ENCODE results near the gene DCC.
A peak's percentile ranks its signal among the peaks of the same experiment; 100 is the strongest.

The DCC gene

DNA sequence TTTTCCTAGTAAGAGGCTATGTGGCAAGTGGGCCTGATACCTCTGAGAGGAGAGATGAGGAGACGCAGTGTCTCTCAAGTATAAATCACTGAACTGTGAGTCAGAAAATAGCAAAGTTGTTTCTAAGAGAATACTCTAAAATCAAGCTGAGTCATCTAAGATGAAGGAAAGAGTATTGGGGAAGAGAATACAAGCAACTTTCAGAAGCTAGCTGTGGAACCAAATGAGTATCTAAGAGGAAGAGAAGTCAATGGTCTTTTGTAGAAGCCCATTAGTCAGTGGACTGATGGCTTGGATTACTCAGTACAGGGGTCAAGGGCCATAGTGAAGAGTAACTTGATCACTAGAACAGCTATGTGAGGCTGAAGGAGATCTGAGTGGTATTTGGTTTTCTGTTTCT is 2.7 kb upstream of the DCC start:
- Histone ChIP-seq H3K9ac (ENCODE audit: low read length) (no peak overlapping the region), H2BK15ac (ENCODE audit: low read depth, poor library complexity, severe bottlenecking) (no peak overlapping the region), H2AFZ (ENCODE audit: low read depth, low read length) (no peak overlapping the region), H3K23ac (ENCODE audit: low read length in 2 of 2) (no peak overlapping the region), H3K4me1 (ENCODE audit: control insufficient read depth, insufficient read depth, low read depth, low read length) (peaks cover 6% of the 10 kb centered on the region), H3K4ac (ENCODE audit: low read depth in 1 of 2, low read length in 2 of 2) (no peak overlapping the region), H4K8ac (ENCODE audit: low read length) (no peak overlapping the region), H3K18ac (ENCODE audit: low read depth in 1 of 2, low read length in 2 of 2) (peak overlapping the region in 1 of 2 experiments; percentile 34), H2BK120ac (ENCODE audit: low read depth, low read length) (no peak overlapping the region), H3K4me2 (ENCODE audit: low read length, poor library complexity, severe bottlenecking) (no peak overlapping the region), H3K27me3 (ENCODE audit: control insufficient read depth in 1 of 2, insufficient read depth in 1 of 2, low read length in 2 of 2) (peaks cover 30 to 35% of the 10 kb centered on the region in 2 experiments), H3K14ac (ENCODE audit: low read length in 2 of 2) (no peak overlapping the region), H3K9me3 (ENCODE audit: control insufficient read depth, low read length) (no peaks in the 10 kb centered on the region), H2BK12ac (ENCODE audit: low read length in 2 of 2) (no peak overlapping the region), H4K91ac (ENCODE audit: low read length) (no peak overlapping the region), H3K79me1 (replicated peaks; ENCODE audit: low read length, poor library complexity, severe bottlenecking) (no peaks in the 10 kb centered on the region), H3K4me3 (ENCODE audit: insufficient read depth in 1 of 2, low read depth in 1 of 2, low read length in 2 of 2) (no peak overlapping the region), H3K27ac (ENCODE audit: low read length, poor library complexity, severe bottlenecking) (no peak overlapping the region), H2AK5ac (ENCODE audit: low read length, severe bottlenecking) (no peak overlapping the region), H2BK5ac (ENCODE audit: low read depth, low read length, poor library complexity, severe bottlenecking) (no peak overlapping the region), H3K36me3 (ENCODE audit: control insufficient read depth in 1 of 2, insufficient read depth in 2 of 2, low read depth in 1 of 2, low read length in 2 of 2) (no peaks in the 10 kb centered on the region)
- WGBS = 6% methylated on average over 1 of the region's 1 CpG
- peak; percentile 70 for DNase-seq

- peaks cover 38 to 58% of the 10 kb centered on the region in 2 experiments for H3K27me3 ChIP-seq (ENCODE audit: control insufficient read depth in 1 of 2, insufficient read depth in 1 of 2, low read length in 2 of 2)
- no peak overlapping the region for H3K27ac ChIP-seq (ENCODE audit: low read length, poor library complexity, severe bottlenecking)
- no peak overlapping the region for H2AK5ac ChIP-seq (ENCODE audit: low read length, severe bottlenecking)
- no peak overlapping the region for H4K8ac ChIP-seq (ENCODE audit: low read length)
- peak overlapping the region; percentile 56 for H2BK15ac ChIP-seq (ENCODE audit: low read depth, poor library complexity, severe bottlenecking)
- no peaks in the 10 kb centered on the region for H3K36me3 ChIP-seq (ENCODE audit: control insufficient read depth in 1 of 2, insufficient read depth in 2 of 2, low read depth in 1 of 2, low read length in 2 of 2)
- no peak overlapping the region for H3K4me2 ChIP-seq (ENCODE audit: low read length, poor library complexity, severe bottlenecking)
- no peaks in the 10 kb centered on the region for H3K9me3 ChIP-seq (ENCODE audit: control insufficient read depth, low read length)
- no peak overlapping the region for H2BK120ac ChIP-seq (ENCODE audit: low read depth, low read length)
- 5% methylated on average over 22 of the region's 32 CpGs for WGBS
- no peak overlapping the region for H3K18ac ChIP-seq (ENCODE audit: low read depth in 1 of 2, low read length in 2 of 2)
- no peak overlapping the region for H2BK5ac ChIP-seq (ENCODE audit: low read depth, low read length, poor library complexity, severe bottlenecking)
- no peak for DNase-seq
- H3K79me1 ChIP-seq (replicated peaks; ENCODE audit: low read length, poor library complexity, severe bottlenecking) = no peaks in the 10 kb centered on the region
- H3K9ac ChIP-seq (ENCODE audit: low read length) = no peak overlapping the region
- H3K4me1 ChIP-seq (ENCODE audit: control insufficient read depth, insufficient read depth, low read depth, low read length) = peaks cover 6% of the 10 kb centered on the region
- no peak overlapping the region for H4K91ac ChIP-seq (ENCODE audit: low read length)
- H2AFZ ChIP-seq (ENCODE audit: low read depth, low read length) = peak overlapping the region; percentile 72
- no peak overlapping the region for H2BK12ac ChIP-seq (ENCODE audit: low read length in 2 of 2)
- peak overlapping the region in 1 of 2 experiments; percentile 67 for H3K4me3 ChIP-seq (ENCODE audit: insufficient read depth in 1 of 2, low read depth in 1 of 2, low read length in 2 of 2)
- H3K23ac ChIP-seq (ENCODE audit: low read length in 2 of 2) = peak overlapping the region in 1 of 2 experiments; percentile 6
- H3K14ac ChIP-seq (ENCODE audit: low read length in 2 of 2) = no peak overlapping the region
- H3K4ac ChIP-seq (ENCODE audit: low read depth in 1 of 2, low read length in 2 of 2) = no peak overlapping the region
Observed at GRCh38 chr18:52340406-52341102, 557 bp downstream of the DCC start.

- Histone ChIP-seq H3K79me1 (replicated peaks; ENCODE audit: low read length, poor library complexity, severe bottlenecking) (no peaks in the 10 kb centered on the region), H3K18ac (ENCODE audit: low read depth in 1 of 2, low read length in 2 of 2) (no peak overlapping the region), H3K9me3 (ENCODE audit: control insufficient read depth, low read length) (no peaks in the 10 kb centered on the region), H2BK120ac (ENCODE audit: low read depth, low read length) (no peak overlapping the region), H3K9ac (ENCODE audit: low read length) (no peak overlapping the region), H3K4me2 (ENCODE audit: low read length, poor library complexity, severe bottlenecking) (no peak overlapping the region), H3K4me3 (ENCODE audit: insufficient read depth in 1 of 2, low read depth in 1 of 2, low read length in 2 of 2) (no peak overlapping the region), H4K8ac (ENCODE audit: low read length) (no peak overlapping the region), H3K14ac (ENCODE audit: low read length in 2 of 2) (no peak overlapping the region), H2BK5ac (ENCODE audit: low read depth, low read length, poor library complexity, severe bottlenecking) (no peak overlapping the region), H3K23ac (ENCODE audit: low read length in 2 of 2) (no peak overlapping the region), H3K36me3 (ENCODE audit: control insufficient read depth in 1 of 2, insufficient read depth in 2 of 2, low read depth in 1 of 2, low read length in 2 of 2) (no peaks in the 10 kb centered on the region), H2AK5ac (ENCODE audit: low read length, severe bottlenecking) (no peak overlapping the region), H3K27ac (ENCODE audit: low read length, poor library complexity, severe bottlenecking) (no peak overlapping the region), H2AFZ (ENCODE audit: low read depth, low read length) (no peak overlapping the region), H3K27me3 (ENCODE audit: control insufficient read depth in 1 of 2, insufficient read depth in 1 of 2, low read length in 2 of 2) (peaks cover 38 to 58% of the 10 kb centered on the region in 2 experiments), H2BK15ac (ENCODE audit: low read depth, poor library complexity, severe bottlenecking) (peak overlapping the region; percentile 4), H2BK12ac (ENCODE audit: low read length in 2 of 2) (no peak overlapping the region), H3K4ac (ENCODE audit: low read depth in 1 of 2, low read length in 2 of 2) (no peak overlapping the region), H4K91ac (ENCODE audit: low read length) (no peak overlapping the region), H3K4me1 (ENCODE audit: control insufficient read depth, insufficient read depth, low read depth, low read length) (peaks cover 6% of the 10 kb centered on the region)
- no peak for DNase-seq
- WGBS = 10% methylated on average over 7 of the region's 7 CpGs
Observed at GRCh38 chr18:52341103-52341432, 1.1 kb downstream of the DCC start.

GRCh38 chr18:52341608-52342381 is 1.8 kb downstream of the DCC start:
- Histone ChIP-seq H2AFZ (ENCODE audit: low read depth, low read length) (peak overlapping the region; percentile 43), H4K91ac (ENCODE audit: low read length) (no peak overlapping the region), H3K4me1 (ENCODE audit: control insufficient read depth, insufficient read depth, low read depth, low read length) (peaks cover 6% of the 10 kb centered on the region), H3K14ac (ENCODE audit: low read length in 2 of 2) (peak overlapping the region in 1 of 2 experiments; percentile 32), H3K4me2 (ENCODE audit: low read length, poor library complexity, severe bottlenecking) (peak overlapping the region; percentile 48), H3K18ac (ENCODE audit: low read depth in 1 of 2, low read length in 2 of 2) (peak overlapping the region in 1 of 2 experiments; percentile 82), H2BK5ac (ENCODE audit: low read depth, low read length, poor library complexity, severe bottlenecking) (no peak overlapping the region), H3K27me3 (ENCODE audit: control insufficient read depth in 1 of 2, insufficient read depth in 1 of 2, low read length in 2 of 2) (peaks cover 38 to 58% of the 10 kb centered on the region in 2 experiments), H3K9ac (ENCODE audit: low read length) (no peak overlapping the region), H3K9me3 (ENCODE audit: control insufficient read depth, low read length) (no peaks in the 10 kb centered on the region), H4K8ac (ENCODE audit: low read length) (no peak overlapping the region), H3K27ac (ENCODE audit: low read length, poor library complexity, severe bottlenecking) (no peak overlapping the region), H3K4me3 (ENCODE audit: insufficient read depth in 1 of 2, low read depth in 1 of 2, low read length in 2 of 2) (peak overlapping the region; percentile 33 to 61), H3K4ac (ENCODE audit: low read depth in 1 of 2, low read length in 2 of 2) (no peak overlapping the region), H2BK15ac (ENCODE audit: low read depth, poor library complexity, severe bottlenecking) (no peak overlapping the region), H3K79me1 (replicated peaks; ENCODE audit: low read length, poor library complexity, severe bottlenecking) (no peaks in the 10 kb centered on the region), H2AK5ac (ENCODE audit: low read length, severe bottlenecking) (no peak overlapping the region), H2BK120ac (ENCODE audit: low read depth, low read length) (no peak overlapping the region), H3K23ac (ENCODE audit: low read length in 2 of 2) (peak overlapping the region in 1 of 2 experiments; percentile 40), H2BK12ac (ENCODE audit: low read length in 2 of 2) (peak overlapping the region in 1 of 2 experiments; percentile 30), H3K36me3 (ENCODE audit: control insufficient read depth in 1 of 2, insufficient read depth in 2 of 2, low read depth in 1 of 2, low read length in 2 of 2) (no peaks in the 10 kb centered on the region)
- peak; percentile 16 for DNase-seq
- 1% methylated on average over 33 of the region's 45 CpGs for WGBS

Data from mesenchymal stem cell (in vitro differentiated cells and primary cell).